ENCODE measurements around the gene TMEM178A.

- TF ChIP-seq CTCF (IDR thresholded peaks at IDR 0.05; ENCODE audit: borderline replicate concordance, extremely low read depth, low read length, poor library complexity, severe bottlenecking) (peak; percentile 80), EZH2 (IDR thresholded peaks at IDR 0.05; ENCODE audit: borderline replicate concordance, low read depth, low read length, severe bottlenecking) (no peak)
These were observed 65.1 kb downstream of the TMEM178A start for GRCh38 chr2:39730685-39731302.
